ENCODE data around the gene GPR26.
"Not testable (repeated sequence)": the region's sequence is repeated elsewhere in the genome, so short reads cannot be mapped to it uniquely, and the experiment has no call there.

The GPR26 gene

GRCh38 chr10:123715546-123715945 lies 49.4 kb downstream of the GPR26 start:
- DNase-seq (ENCODE audit: low spot score): no peak

DNA sequence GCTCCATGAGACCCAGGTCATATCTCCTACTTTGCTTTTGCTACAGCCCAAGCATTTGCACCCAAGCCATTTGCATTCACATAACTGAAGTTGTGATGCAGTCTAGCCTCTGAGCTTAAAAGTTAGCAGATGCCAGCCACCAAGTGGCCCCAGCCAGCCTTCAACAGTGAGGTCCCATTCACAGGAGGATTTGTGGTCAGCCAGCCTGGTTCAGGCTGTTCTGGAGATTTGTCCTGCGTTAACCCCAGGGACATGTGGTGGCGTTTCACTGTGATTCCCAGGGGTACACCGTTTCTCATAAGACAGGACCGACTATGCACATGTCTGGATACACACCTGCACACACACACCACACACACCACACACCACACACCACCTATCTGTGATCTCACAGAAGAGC lies 51.2 kb downstream of the GPR26 start:
- DNase-seq (ENCODE audit: low spot score): no peak

GRCh38 chr10:123718544-123719060 lies 52.4 kb downstream of the GPR26 start:
- no peak for DNase-seq (ENCODE audit: low spot score)

DNA sequence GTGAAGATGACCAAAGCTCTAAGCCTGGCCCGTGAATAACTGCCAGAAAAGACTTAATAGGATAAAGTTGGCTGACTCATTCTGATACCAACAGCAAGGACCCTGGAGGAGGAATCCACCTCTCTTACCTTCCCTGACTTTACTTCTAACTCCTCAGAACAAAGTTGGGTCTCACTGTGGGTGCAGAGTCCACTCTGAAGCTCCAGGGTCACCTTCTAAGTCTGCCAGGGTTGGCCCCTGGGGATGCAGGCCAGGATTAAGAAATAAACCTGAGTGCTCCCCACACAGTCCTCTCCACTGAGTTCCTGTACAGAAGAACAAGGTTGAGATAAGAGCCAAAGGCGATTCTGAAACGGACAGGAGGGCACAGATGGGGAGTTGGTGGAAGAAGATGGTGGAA lies 54.4 kb downstream of the GPR26 start:
- DNase-seq (ENCODE audit: low spot score): no peak

DNA sequence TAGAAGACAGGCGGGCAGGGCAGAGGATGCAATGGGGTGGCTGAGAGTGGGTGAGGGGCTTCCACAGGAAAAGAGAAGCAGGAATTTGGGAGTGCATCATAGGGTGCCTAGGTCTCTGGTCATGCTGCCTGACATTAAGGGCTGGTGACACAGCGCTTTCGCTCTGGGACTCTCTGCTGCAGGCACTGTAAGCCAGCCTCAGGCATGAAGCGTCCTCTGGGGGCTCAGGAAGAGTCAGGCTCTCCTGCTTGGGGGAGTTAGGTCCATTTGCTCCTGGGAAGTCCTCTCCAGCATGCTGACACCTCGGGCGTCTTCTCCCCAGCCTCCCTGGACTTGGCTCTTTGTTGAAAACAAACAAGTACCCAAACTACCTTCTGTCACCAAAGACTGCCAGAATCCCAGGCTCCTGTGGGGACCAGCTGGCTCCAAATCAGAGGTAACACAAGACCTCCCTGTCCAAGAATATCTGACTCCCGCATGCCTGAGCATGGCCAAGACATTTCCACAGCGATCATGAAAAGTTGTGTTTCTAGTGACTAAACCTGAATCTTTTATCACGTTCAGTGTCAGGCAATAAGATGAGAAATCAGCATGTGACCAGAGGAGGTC lies 55.4 kb downstream of the GPR26 start:
- DNase-seq (ENCODE audit: low spot score): no peak

- no peak for DNase-seq (ENCODE audit: low spot score)
These were observed 56.2 kb downstream of the GPR26 start for GRCh38 chr10:123722351-123722750.

DNA sequence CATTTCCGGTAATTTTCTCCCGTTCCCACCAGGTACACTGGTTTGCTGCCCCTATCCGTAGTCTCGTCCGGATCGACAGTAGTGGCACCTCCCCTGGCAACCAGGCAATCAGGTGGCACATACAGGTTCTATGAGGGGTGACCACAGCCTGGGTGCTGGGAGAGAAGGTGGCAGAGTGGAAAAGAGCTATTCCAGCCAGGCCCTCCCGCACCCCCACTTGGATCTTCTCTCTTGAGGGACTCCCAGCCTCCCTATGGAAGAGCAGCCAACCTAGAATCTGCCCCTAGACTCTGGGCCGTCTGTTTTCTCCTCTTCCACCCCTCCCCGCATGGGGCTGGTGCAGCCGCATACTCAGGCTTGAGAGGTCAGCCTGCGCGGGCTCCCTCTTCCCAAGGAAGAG lies 58.6 kb downstream of the GPR26 start:
- no peak for DNase-seq (ENCODE audit: low spot score)

DNA sequence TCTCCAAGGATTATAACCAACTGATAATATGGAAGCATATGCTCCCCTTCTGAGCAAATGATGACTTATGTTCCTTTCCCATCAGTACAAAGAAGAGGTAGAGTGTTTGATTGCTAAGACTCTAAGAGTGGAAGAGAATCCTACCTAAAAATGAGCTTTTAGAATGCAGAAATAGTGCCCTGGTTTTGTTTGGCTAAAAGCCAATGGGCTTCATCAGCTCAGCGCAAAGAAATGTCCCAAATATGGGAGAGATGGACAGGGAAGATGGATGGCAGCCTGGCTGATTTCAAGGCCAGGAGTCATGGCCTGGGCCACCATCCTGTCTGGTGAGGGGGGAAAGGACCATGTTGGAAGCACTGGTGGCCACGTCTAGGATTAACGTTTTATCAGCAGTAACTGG lies 60.2 kb downstream of the GPR26 start:
- no peak for DNase-seq (ENCODE audit: low spot score)

DNA sequence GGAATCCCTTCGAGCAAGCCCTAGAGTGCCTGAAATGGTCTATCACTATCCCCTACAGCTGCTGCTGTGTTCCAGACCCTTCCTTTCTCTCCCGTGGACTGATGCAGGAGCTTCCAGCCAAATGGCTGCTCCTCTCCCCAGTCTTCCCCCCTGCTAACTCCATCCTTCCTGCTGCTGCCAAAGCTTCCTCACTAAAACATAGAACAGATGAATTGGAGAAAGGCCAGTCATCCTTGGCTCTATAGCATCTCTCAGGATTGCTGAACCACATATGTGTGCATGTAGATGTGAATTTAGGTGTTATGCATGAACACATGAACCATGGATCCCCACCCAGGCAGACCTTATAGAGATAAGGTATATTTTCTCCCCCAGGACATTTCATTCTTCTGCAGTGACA lies 60.7 kb downstream of the GPR26 start:
- no peak for DNase-seq (ENCODE audit: low spot score)

GRCh38 chr10:123729523-123729922 lies 63.4 kb downstream of the GPR26 start:
- no peak for DNase-seq (ENCODE audit: low spot score)

DNA sequence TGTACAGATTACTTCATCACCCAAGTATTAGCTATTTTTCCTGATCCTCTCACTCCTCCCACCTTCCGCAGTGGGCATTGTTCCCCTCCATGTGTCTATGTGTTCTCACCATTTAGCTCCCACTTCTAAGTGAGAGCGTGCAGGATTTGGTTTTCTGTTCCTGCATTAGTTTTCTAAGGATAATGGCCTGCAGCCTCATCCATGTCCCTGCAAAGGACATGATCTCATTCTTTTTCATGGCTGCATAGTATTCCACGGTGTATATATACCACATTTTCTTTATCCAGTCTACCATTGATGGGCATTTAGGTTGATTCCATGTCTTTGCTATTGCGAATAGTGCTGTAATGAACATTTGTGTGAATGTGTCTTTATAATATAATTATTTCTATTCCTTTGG lies 70.8 kb downstream of the GPR26 start:
- not testable (repeated sequence) for DNase-seq (ENCODE audit: low spot score)

DNA sequence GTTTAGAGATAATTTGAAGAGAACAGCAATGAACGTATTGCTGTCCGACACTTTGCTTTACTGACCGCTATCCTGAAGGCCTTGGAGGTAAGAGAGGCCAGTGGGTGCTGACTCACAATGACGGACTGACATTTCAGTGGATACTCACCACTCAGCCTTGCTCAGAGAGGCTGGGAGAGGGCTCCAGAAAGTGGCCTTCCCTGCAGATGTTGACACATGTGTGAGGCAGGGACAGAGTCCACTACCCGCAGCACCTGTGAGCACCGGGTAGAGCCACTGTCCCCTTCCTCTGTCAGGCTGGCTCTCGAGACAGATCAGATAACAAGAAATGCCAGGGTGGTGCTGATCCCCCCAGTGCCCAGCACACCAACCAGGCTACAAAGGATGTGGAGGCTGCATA lies 75.0 kb downstream of the GPR26 start:
- no peak for DNase-seq (ENCODE audit: low spot score)

- no peak for DNase-seq (ENCODE audit: low spot score)
These were observed 75.6 kb downstream of the GPR26 start for GRCh38 chr10:123741711-123742110.

DNA sequence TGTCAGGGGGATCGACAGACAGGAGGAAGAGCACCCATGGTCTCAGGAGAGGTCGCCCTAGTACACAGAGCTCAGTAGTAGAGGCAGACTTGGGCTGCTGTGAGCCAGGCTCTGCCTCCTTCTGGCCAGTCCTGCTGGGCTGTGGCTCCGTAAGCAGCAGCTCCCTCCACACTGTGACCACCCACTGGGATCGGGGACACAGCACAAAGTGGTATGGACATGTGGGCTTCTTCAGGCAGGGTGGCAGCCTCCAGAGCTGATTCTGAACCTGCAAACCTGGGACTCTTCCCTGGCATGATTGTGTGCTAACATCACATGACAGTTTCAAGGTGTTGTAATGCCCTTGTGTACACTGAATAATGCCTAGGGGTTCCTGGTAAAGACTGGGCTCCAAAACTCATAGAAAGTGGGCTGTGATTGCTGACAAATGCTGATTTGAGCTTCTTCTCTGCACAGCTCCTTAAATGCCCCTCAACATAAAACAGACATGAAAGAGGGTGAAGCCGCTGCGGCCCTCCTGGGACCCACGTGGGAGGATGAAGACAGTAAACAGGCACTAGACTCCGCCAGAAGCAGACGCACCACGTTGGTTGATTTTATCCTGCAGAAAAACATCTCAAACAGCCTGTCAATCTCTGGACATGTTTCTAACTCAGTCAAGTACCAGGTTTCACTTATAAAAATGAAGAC lies 76.7 kb downstream of the GPR26 start:
- DNase-seq (ENCODE audit: low spot score): no peak

DNA sequence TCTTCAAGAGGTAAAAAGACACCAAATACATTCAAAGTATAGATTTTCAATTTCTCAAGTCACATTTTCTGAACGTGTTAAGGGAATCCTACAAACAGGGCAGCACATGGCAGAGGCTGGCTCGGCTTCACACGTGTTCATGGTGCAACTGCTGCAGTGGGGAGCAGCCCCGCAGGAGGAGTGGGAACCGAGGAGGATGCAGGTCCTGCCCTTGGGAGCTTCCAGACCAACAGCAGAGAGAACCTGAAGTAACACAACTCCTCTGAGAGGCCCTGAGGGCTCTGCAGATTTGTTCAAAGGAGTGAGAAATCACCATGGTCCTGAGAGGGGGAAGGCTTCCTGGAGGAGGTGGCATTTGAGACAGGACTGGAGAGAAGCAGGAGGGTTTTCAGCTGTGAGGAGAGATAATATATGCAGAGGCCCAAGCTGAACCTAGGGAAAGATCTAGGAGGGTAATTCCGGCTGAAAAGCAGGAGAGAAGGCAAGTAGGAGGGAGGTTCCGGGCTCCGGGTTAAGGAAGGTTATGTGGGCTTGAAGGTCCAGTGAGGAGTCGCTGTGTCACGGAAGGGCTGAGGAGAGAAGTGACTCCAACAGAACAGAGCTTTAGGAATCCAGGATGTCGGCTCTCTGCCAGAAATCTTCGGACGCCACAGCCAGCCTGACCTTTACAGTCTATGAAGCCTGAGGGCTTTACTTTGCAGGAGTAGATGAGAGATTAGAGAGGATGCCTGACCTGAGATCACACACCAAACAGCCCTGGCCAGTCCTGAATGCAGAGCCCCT lies 77.5 kb downstream of the GPR26 start:
- no peak for DNase-seq (ENCODE audit: low spot score)

DNA sequence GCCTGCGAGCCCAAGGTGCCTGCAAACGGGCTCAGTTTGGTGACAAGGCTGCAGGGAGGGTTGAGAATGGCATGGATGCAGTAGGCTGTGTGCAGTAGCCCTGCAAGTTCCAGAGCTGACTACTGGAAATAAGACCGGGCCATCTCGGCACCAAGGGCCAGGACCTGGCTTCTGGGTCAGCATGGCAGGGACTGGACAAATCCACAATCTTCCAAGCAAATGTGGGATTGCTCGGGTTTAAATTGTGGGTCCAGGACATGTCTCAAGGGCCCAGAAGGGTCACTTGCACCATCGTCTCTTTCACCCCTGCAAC lies 78.0 kb downstream of the GPR26 start:
- DNase-seq (ENCODE audit: low spot score): no peak

All from globus pallidus (tissue), 1 donor.